PC-3 (cell line): Measurements from ENCODE around the gene C19orf12. TPM values are rescaled to one million over a fixed set of nuclear protein-coding genes. Genes with fewer than 3 reads are reported as not detected.

Source experiments
- ATAC-seq: fragments of 200-7000 bp; cut with Tn5 transposase; 2 replicates; pipeline ENCODE4 v1.9.1; 2020; ENCODE audit warnings: mild to moderate bottlenecking, moderate library complexity
- BruUV-seq: library from RNA; stranded (reverse); fragments of 400-500 nt; replicated peaks from 2 replicates; lab custom pipeline; 2021; lab: Mats Ljungman, UMichigan
- CTCF ChIA-PET: fragments of 300-600 bp; sonication (Branson Sonifier 250); formaldehyde crosslinking; loops from one replicate; lab custom pipeline; 2022; ENCODE audit warnings: antibody characterized with exemption; lab: Charles Lee
- POLR2A ChIA-PET: fragments of 300-600 bp; sonication (Branson Sonifier 250); formaldehyde crosslinking; loops from one replicate; lab custom pipeline; 2022; ENCODE audit warnings: antibody characterized with exemption; ENCODE audit not compliant: unreplicated experiment; lab: Charles Lee
- DNase-seq: peaks from one replicate; pipeline ENCODE4 v3.0.0-alpha.2; 2015
- H2AFZ ChIP-seq: fragments of 300-600 bp; sonication (generic); 2 replicates; pipeline ENCODE4 v1.6.0; 2016; ENCODE audit warnings: antibody characterized with exemption, low read length
- H3F3A ChIP-seq: fragments of 300-600 bp; sonication (generic); one replicate; pipeline ENCODE4 v1.6.0; 2017; ENCODE audit warnings: antibody characterized with exemption, low read length, control low read depth, mild to moderate bottlenecking; ENCODE audit not compliant: unreplicated experiment
- H3K27ac ChIP-seq: fragments of 300-600 bp; sonication (generic); 2 replicates; pipeline ENCODE4 v1.5.1; 2016; ENCODE audit warnings: mild to moderate bottlenecking, low read length
- H3K27me3 ChIP-seq: fragments of 300-600 bp; sonication (generic); 2 replicates; pipeline ENCODE4 v1.6.1; 2016; ENCODE audit warnings: low read length, mixed read lengths
- H3K36me3 ChIP-seq: fragments of 300-600 bp; sonication (generic); 2 replicates; pipeline ENCODE4 v1.6.1; 2016; ENCODE audit warnings: low read depth, mixed run types, low read length, mixed read lengths
- H3K4me1 ChIP-seq: fragments of 300-600 bp; sonication (generic); 2 replicates; pipeline ENCODE4 v1.5.1; 2016; ENCODE audit warnings: low read length; ENCODE audit not compliant: insufficient read depth
- H3K4me2 ChIP-seq: fragments of 300-600 bp; sonication (generic); 2 replicates; pipeline ENCODE4 v1.6.0; 2016; ENCODE audit warnings: low read length
- H3K4me3 ChIP-seq: fragments of 300-600 bp; sonication (generic); 2 replicates; pipeline ENCODE4 v1.5.1; 2016; ENCODE audit warnings: mild to moderate bottlenecking, low read length, mixed read lengths
- H3K79me2 ChIP-seq: fragments of 300-600 bp; sonication (generic); 2 replicates; pipeline ENCODE4 v1.6.1; 2017; ENCODE audit warnings: low read length, mixed read lengths
- H3K9ac ChIP-seq: fragments of 300-600 bp; sonication (generic); 2 replicates; pipeline ENCODE4 v1.6.0; 2016; ENCODE audit warnings: mild to moderate bottlenecking, low read length
- H3K9me2 ChIP-seq: fragments of 300-600 bp; sonication (generic); replicated peaks from 2 replicates; pipeline ENCODE4 v1.6.1; 2016; ENCODE audit warnings: mixed run types, low read length, mixed read lengths
- H3K9me3 ChIP-seq: fragments of 300-600 bp; sonication (generic); 2 replicates; pipeline ENCODE4 v1.6.1; 2016; ENCODE audit warnings: low read length, mixed read lengths
- H4K20me1 ChIP-seq: fragments of 300-600 bp; sonication (generic); 2 replicates; pipeline ENCODE4 v1.6.1; 2016; ENCODE audit warnings: low read length, mixed read lengths
- CTCF ChIP-seq: fragments of 300-600 bp; sonication (generic); conservative IDR thresholded peaks from 2 replicates; pipeline ENCODE4 v1.5.1; 2017; ENCODE audit warnings: antibody characterized with exemption, low read depth, mild to moderate bottlenecking, low read length
- EZH2 ChIP-seq: fragments of 300-600 bp; sonication (generic); IDR thresholded peaks from one replicate; pipeline ENCODE4 v1.6.1; 2017; ENCODE audit warnings: antibody characterized with exemption, mild to moderate bottlenecking, low read length; ENCODE audit not compliant: unreplicated experiment
- EZH2phosphoT487 ChIP-seq: fragments of 300-600 bp; sonication (generic); IDR thresholded peaks from 2 replicates; pipeline ENCODE4 v1.6.1; 2018; ENCODE audit warnings: mild to moderate bottlenecking, antibody characterized with exemption, low read length, borderline replicate concordance
- intact Hi-C: fragments of 100-400 bp; cut with micrococcal nuclease; formaldehyde crosslinking; loops from 2 replicates; pipeline ENCODE4 v1.9.0; 2023
- total RNA-seq: library from RNA; depleted of rRNA; stranded (reverse); fragments of >200 nt; gene quantifications from 2 replicates; pipeline ENCODE4 v1.2.3, GENCODE V29; 2014

C19orf12 gene
- total RNA-seq, 1 experiment from 2014 or later: 11.8 TPM

GRCh38 chr19:29697523-29698261, 17.4 kb downstream of the C19orf12 start:
- Histone ChIP-seq H3K27me3 (no peaks in the 10 kb centered on the region), H3K9me2 (no peaks in the 10 kb centered on the region), H3K36me3 (no peaks in the 10 kb centered on the region), H3F3A (no peaks in the 10 kb centered on the region), H3K27ac (no peak overlapping the region), H3K9ac (no peak overlapping the region), H3K79me2 (no peaks in the 10 kb centered on the region), H3K9me3 (no peaks in the 10 kb centered on the region), H3K4me1 (no peaks in the 10 kb centered on the region), H3K4me3 (no peak overlapping the region), H3K4me2 (no peak overlapping the region), H2AFZ (no peak overlapping the region), H4K20me1 (no peaks in the 10 kb centered on the region)
- TF ChIP-seq CTCF (no peak), EZH2 (no peak), EZH2phosphoT487 (no peak)
- ChIA-PET POLR2A (no interaction called here), CTCF (no interaction called here)
- intact Hi-C loops: loop anchor here (10.0 kb wide), 1 partner anchor 233 kb away; no protein-coding TSS in a partner anchor
- ATAC-seq (no peak), DNase-seq (no peak)
- no TSS peak for BruUV-seq

- Histone ChIP-seq H3K79me2 (no peaks in the 10 kb centered on the region), H4K20me1 (no peaks in the 10 kb centered on the region), H3F3A (no peaks in the 10 kb centered on the region), H3K36me3 (no peaks in the 10 kb centered on the region), H3K9ac (no peak overlapping the region), H3K4me2 (no peak overlapping the region), H3K9me2 (no peaks in the 10 kb centered on the region), H3K27ac (no peak overlapping the region), H2AFZ (no peak overlapping the region), H3K9me3 (no peaks in the 10 kb centered on the region), H3K4me1 (no peaks in the 10 kb centered on the region), H3K27me3 (no peaks in the 10 kb centered on the region), H3K4me3 (no peak overlapping the region)
- BruUV-seq: no TSS peak
- TF ChIP-seq EZH2: no peak
- TF ChIP-seq CTCF: no peak
- TF ChIP-seq EZH2phosphoT487: no peak
- ChIA-PET POLR2A (no interaction called here), CTCF (no interaction called here)
- intact Hi-C loops: loop anchor here (10.0 kb wide), 1 partner anchor 232 kb away; no protein-coding TSS in a partner anchor
- no peak for DNase-seq
- ATAC-seq: no peak
Observed at GRCh38 chr19:29696565-29696846, 18.6 kb downstream of the C19orf12 start.
